ENCODE results near the gene ISLR. TPM values are rescaled to one million over a fixed set of nuclear protein-coding genes. Genes with fewer than 3 reads are reported as not detected.

ISLR gene
- total and polyA plus RNA-seq, 9 donors = 82.4 to 314 (median 152) TPM

DNA sequence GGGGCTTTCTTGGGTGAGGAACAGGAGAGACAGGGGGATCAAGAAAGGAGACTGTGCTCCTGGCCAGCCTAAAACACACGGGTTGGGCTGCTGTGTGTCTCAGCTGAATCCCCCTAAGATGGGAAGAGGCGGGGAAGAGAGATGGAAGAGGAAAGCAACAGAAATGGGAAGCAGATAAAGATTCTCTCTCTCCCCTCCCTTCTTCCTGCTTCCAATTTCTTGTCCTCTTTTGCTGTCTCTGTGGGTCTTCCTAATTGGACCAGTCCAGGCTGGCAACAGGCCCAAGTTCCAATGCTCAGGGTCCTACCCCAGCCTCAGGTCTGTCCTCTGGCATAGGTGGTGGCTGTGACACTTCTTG is 36.0 kb upstream of the ISLR start:
- 68 to 79% (median 73%) methylated on average over 2 of the region's 2 CpGs for WGBS, 3 donors
- Histone ChIP-seq H3K9me3 (peaks cover 0 to 7% of the 10 kb centered on the region in 2 donors), H3K4me3 (no peak overlapping the region), H3K4me1 (ENCODE audit: insufficient read depth) (peaks cover 4% of the 10 kb centered on the region), H3K27me3 (peaks cover 4% of the 10 kb centered on the region), H3K27ac (no peak overlapping the region), H3K36me3 (no peaks in the 10 kb centered on the region)
- no peak for TF ChIP-seq CTCF (IDR thresholded peaks at IDR 0.05)
- no peak for DNase-seq
- intact Hi-C loops (cut with DNase I) = loop anchor here in 1 of 4 donors (5.0 kb wide), 1 partner anchor 35 kb away; the partner anchor contains the start of gene ISLR

GRCh38 chr15:74138642-74139041 is 34.9 kb upstream of the ISLR start:
- intact Hi-C loops (cut with DNase I) = loop anchor here in 1 of 4 donors (5.0 kb wide), 1 partner anchor 34 kb away; the partner anchor contains the start of gene ISLR

GRCh38 chr15:74141591-74141990 is 31.9 kb upstream of the ISLR start:
- no peak for TF ChIP-seq EP300 (IDR thresholded peaks at IDR 0.05)
- no peak for TF ChIP-seq CTCF (IDR thresholded peaks at IDR 0.05)
- TF ChIP-seq POLR2A (IDR thresholded peaks at IDR 0.05) = no peak
- Histone ChIP-seq H3K4me3 (no peak overlapping the region), H3K4me1 (ENCODE audit: insufficient read depth) (no peaks in the 10 kb centered on the region), H3K36me3 (no peaks in the 10 kb centered on the region), H3K27ac (no peak overlapping the region), H3K27me3 (no peaks in the 10 kb centered on the region), H3K9me3 (peaks cover 0 to 5% of the 10 kb centered on the region in 2 donors)
- no peak for DNase-seq
- WGBS, 3 donors = 90 to 100% (median 93%) methylated on average over 1 of the region's 1 CpG
- intact Hi-C loops (cut with DNase I) = no loop called here

More at GRCh38 chr15:74138642-74139041, 34.9 kb upstream of the ISLR start:
- Histone ChIP-seq H3K27me3 (no peaks in the 10 kb centered on the region), H3K4me3 (no peak overlapping the region), H3K27ac (no peak overlapping the region), H3K9me3 (no peaks in the 10 kb centered on the region), H3K36me3 (no peaks in the 10 kb centered on the region), H3K4me1 (ENCODE audit: insufficient read depth) (peaks cover 4% of the 10 kb centered on the region)
- no peak for DNase-seq
- TF ChIP-seq EP300 (IDR thresholded peaks at IDR 0.05) (no peak), POLR2A (IDR thresholded peaks at IDR 0.05) (no peak), CTCF (IDR thresholded peaks at IDR 0.05) (no peak)
- WGBS, 3 donors = 76 to 80% (median 77%) methylated on average over 4 of the region's 4 CpGs

DNA sequence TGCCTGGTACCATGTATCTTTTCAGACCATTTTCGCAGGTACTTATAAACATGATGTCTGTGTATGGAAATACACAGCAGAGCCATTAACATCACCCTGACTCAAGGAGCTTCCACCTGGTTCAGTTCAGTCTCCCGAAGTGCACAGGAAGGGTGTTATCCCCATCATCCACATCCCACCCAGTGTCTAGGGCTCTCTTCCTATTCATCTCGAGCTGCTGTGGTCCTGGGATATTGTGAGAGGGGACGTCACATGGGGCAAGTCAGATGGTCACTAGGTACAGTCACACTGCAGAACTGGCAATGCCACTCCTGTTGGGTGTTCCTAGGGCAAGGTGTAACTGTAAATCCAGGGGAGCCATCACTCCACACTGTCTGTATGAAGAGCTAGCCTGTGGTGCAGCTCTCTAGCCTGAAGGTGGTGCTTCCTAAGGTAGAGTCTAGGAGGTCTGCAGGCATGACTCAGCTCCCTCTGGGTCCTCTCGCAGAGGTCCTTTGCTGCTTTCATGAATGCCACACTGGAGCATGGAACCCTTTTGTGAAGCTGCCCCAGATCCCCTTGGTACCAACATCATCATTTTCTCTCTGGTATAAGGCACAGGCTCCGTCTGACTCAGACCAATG is 29.2 kb upstream of the ISLR start:
- WGBS, 3 donors = 76 to 89% (median 83%) methylated on average over 6 of the region's 6 CpGs
- Histone ChIP-seq H3K27ac (no peak overlapping the region), H3K36me3 (no peaks in the 10 kb centered on the region)

More for the DNA sequence above, 29.2 kb upstream of the ISLR start:
- peaks cover 0 to 5% of the 10 kb centered on the region in 2 donors for H3K9me3 ChIP-seq
- intact Hi-C loops (cut with DNase I) = no loop called here
- no peaks in the 10 kb centered on the region for H3K4me1 ChIP-seq (ENCODE audit: insufficient read depth)
- no peak overlapping the region for H3K4me3 ChIP-seq
- TF ChIP-seq CTCF (IDR thresholded peaks at IDR 0.05) = no peak
- no peak for TF ChIP-seq POLR2A (IDR thresholded peaks at IDR 0.05)
- TF ChIP-seq EP300 (IDR thresholded peaks at IDR 0.05) = no peak
- H3K27me3 ChIP-seq = no peaks in the 10 kb centered on the region
- DNase-seq = no peak

Measured in ovary (tissue), 9 donors.